GM12874 (cell line): ENCODE measurements around the gene CCDC59.

ENCODE experiments used
- CTCF ChIP-seq: IDR thresholded peaks from 2 replicates; pipeline ENCODE4 v1.5.1; 2011; ENCODE audit warnings: low read depth, mild to moderate bottlenecking, control low read depth, low read length, moderate library complexity; ENCODE audit not compliant: insufficient read depth

The CCDC59 gene

GRCh38 chr12:82350161-82350560 lies 8.0 kb downstream of the CCDC59 start:
- TF ChIP-seq CTCF = no peak

- TF ChIP-seq CTCF = no peak
Observed at GRCh38 chr12:82329508-82329907, 28.7 kb downstream of the CCDC59 start.

- TF ChIP-seq CTCF = no peak
Observed at GRCh38 chr12:82327861-82328260, 30.3 kb downstream of the CCDC59 start.

GRCh38 chr12:82326905-82327503 lies 31.2 kb downstream of the CCDC59 start:
- no peak for TF ChIP-seq CTCF

GRCh38 chr12:82325540-82326336 lies 32.4 kb downstream of the CCDC59 start:
- TF ChIP-seq CTCF = no peak

GRCh38 chr12:82319276-82319675 lies 38.9 kb downstream of the CCDC59 start:
- no peak for TF ChIP-seq CTCF

- no peak for TF ChIP-seq CTCF
Observed at GRCh38 chr12:82314406-82314892, 43.7 kb downstream of the CCDC59 start.
